Measurements from ENCODE around the gene NKX2-1. TPM values are rescaled to one million over a fixed set of nuclear protein-coding genes. Genes with fewer than 3 reads are reported as not detected.
A peak's percentile ranks its signal among the peaks of the same experiment; 100 is the strongest.
"Not testable (repeated sequence)": the region's sequence is repeated elsewhere in the genome, so short reads cannot be mapped to it uniquely, and the experiment has no call there.

The NKX2-1 gene
- total RNA-seq (not detected), polyA plus RNA-seq (not detected)

DNA sequence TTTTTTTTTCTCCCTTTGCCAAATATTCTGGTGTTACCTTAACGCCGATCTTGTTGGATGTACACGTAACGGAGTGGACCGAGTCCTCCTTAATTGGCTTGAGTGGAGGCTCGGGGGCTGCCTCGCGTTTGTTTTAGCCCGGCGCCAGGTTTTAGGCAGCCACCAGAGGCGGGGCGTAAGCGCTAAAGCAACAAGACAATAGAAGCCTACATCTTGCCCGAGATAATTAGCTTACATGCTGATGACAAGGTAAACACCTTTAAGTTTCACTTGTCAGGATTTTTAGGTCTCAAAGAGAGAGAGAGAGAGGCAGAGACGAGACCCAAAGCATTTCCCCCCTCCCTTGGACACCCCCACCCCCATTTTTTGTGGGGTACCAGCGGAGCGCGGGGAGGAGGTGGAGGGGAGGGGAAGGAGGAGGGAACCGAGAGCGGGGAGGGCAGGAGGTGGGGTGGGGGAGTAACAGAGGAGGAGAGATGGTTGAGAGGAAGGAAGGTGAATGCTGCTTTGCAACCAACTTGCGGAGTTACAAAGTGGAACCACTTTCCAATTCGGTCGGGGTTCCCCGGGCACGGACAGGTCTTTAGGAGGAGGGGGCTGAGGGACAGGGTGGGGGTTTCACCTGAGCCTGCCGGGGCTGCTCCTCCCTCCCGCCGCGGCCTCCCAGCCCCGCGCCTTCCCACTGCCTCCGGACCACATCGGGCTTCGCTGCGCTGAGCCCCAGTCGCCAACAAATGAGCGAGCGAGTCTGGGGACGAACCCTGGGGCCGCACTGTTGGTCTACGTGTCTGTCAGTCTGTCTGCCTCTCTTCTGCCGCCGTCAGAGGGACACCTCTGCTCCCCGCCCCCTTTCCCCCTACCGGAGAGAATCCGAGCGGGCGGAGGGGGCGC, at the start of gene NKX2-1:
NKX2-1 (minus strand) TSS at position 802 of the 891 bp plus-strand sequence; CDS start at position 699, 103 bp downstream.
- intact Hi-C loops (cut with micrococcal nuclease): no loop called here

GRCh38 chr14:36556811-36557433, 36.9 kb upstream of the NKX2-1 start:
- no peaks in the 10 kb centered on the region for H3K36me3 Mint-ChIP-seq
- DNase-seq: no peak
- no peaks in the 10 kb centered on the region for H3K9me3 Mint-ChIP-seq
- H3K27me3 ChIP-seq (ENCODE audit: insufficient read depth, low read length): no peaks in the 10 kb centered on the region
- ChIA-PET CTCF (ENCODE audit: partially characterized antibody) (interaction anchor here (1.5 kb wide), 1 partner anchor 34 kb away, joined by 3 read pairs; no protein-coding TSS in a partner anchor), POLR2A (ENCODE audit: partially characterized antibody) (no interaction called here)
- H3K4me3 Mint-ChIP-seq: no peak overlapping the region
- H3K4me3 ChIP-seq (ENCODE audit: low read length in 2 of 2): no peak overlapping the region
- no peaks in the 10 kb centered on the region for H3K9me3 ChIP-seq (ENCODE audit: control insufficient read depth in 1 of 2, low read length in 2 of 2)
- intact Hi-C loops (cut with micrococcal nuclease): no loop called here
- peaks cover 0 to 4% (median 3%) of the 10 kb centered on the region in 4 donors for H3K4me1 Mint-ChIP-seq
- no peak overlapping the region for H3K27ac ChIP-seq (ENCODE audit: low read depth, low read length)
- no peaks in the 10 kb centered on the region for H3K4me1 ChIP-seq (ENCODE audit: insufficient read depth, low read length)
- peaks cover 3 to 9% of the 10 kb centered on the region in 2 donors for H3K27me3 Mint-ChIP-seq
- no peaks in the 10 kb centered on the region for H3K36me3 ChIP-seq (ENCODE audit: insufficient read depth, low read length)
- H3K27ac Mint-ChIP-seq: no peak overlapping the region

More for the DNA sequence above, at the start of gene NKX2-1:
- Mint-ChIP-seq H3K36me3 (peaks cover 0 to 3% of the 10 kb centered on the region in 2 donors), H3K4me1 (peaks cover 1 to 33% (median 11%) of the 10 kb centered on the region in 4 donors), H3K27me3 (peaks cover 45 to 51% of the 10 kb centered on the region in 2 donors), H3K4me3 (peak within 1 kb of the TSS; percentile 57 to 79 (median 68)), H3K9me3 (peaks cover 0 to 8% (median 2%) of the 10 kb centered on the region in 8 donors), H3K27ac (no peak within 1 kb of the TSS)
- peaks cover 11% of the 10 kb centered on the region for H3K4me1 ChIP-seq (ENCODE audit: insufficient read depth, low read length)
- H3K9me3 ChIP-seq (ENCODE audit: control insufficient read depth in 1 of 2, low read length in 2 of 2): no peaks in the 10 kb centered on the region
- CTCF ChIA-PET (ENCODE audit: partially characterized antibody): no interaction called here
- H3K4me3 ChIP-seq (ENCODE audit: low read length in 2 of 2): no peak within 1 kb of the TSS
- POLR2A ChIA-PET (ENCODE audit: partially characterized antibody): no interaction called here
- H3K27me3 ChIP-seq (ENCODE audit: insufficient read depth, low read length): peaks cover 24% of the 10 kb centered on the region
- no peak within 1 kb of the TSS for H3K27ac ChIP-seq (ENCODE audit: low read depth, low read length)
- no peaks in the 10 kb centered on the region for H3K36me3 ChIP-seq (ENCODE audit: insufficient read depth, low read length)
- no peak for DNase-seq

DNA sequence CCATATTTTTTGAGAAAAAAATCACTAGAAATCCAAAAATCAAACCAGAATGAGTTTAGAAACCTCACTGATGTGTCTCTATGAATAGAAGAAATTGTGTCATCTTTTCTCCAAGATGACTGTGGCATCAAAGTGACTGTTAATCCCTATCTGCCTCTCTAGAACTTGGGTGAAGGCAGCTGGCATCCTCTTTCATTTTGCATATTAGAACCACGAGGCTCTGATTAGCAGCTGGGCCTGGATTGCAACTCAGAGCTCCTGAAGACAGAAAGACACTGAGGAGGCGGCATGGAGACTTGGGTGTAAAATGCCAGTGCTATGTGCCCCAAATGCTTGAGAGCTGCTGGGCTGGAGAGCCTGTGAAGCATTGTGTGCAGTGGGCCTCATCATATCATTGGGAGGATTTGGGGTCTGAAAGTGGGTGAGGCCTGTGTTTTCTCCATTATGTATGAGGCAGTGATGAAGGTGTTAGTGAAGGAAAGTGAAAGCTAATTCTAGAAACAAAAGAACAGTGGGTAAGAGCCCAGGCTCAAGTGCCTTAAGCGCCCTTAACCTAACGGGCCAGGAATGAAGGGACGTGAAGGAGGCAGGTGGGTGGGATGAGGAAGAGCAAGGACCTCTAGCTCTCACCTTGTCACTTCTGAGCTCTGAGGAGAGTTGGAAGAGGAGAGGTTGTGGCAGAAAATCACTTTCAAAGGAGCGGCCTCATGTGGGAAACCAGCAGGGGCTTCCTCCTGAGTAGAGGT, 36.1 kb upstream of the NKX2-1 start:
- intact Hi-C loops (cut with micrococcal nuclease): no loop called here
- H3K27me3 ChIP-seq (ENCODE audit: insufficient read depth, low read length): no peaks in the 10 kb centered on the region
- no peaks in the 10 kb centered on the region for H3K36me3 ChIP-seq (ENCODE audit: insufficient read depth, low read length)
- no peak for DNase-seq
- peaks cover 0 to 4% (median 3%) of the 10 kb centered on the region in 4 donors for H3K4me1 Mint-ChIP-seq
- H3K4me3 ChIP-seq (ENCODE audit: low read length in 2 of 2): no peak overlapping the region
- no peaks in the 10 kb centered on the region for H3K9me3 Mint-ChIP-seq
- H3K27me3 Mint-ChIP-seq: peaks cover 3 to 9% of the 10 kb centered on the region in 2 donors
- POLR2A ChIA-PET (ENCODE audit: partially characterized antibody): no interaction called here
- H3K4me3 Mint-ChIP-seq: no peak overlapping the region
- no peak overlapping the region for H3K27ac Mint-ChIP-seq
- H3K27ac ChIP-seq (ENCODE audit: low read depth, low read length): no peak overlapping the region
- CTCF ChIA-PET (ENCODE audit: partially characterized antibody): interaction anchor here (0.5 to 1.5 kb wide), 2 partner anchors 33 to 699 kb away, joined by 3 read pairs; no protein-coding TSS in a partner anchor
- no peaks in the 10 kb centered on the region for H3K4me1 ChIP-seq (ENCODE audit: insufficient read depth, low read length)
- H3K36me3 Mint-ChIP-seq: no peaks in the 10 kb centered on the region
- H3K9me3 ChIP-seq (ENCODE audit: control insufficient read depth in 1 of 2, low read length in 2 of 2): no peaks in the 10 kb centered on the region

- Histone ChIP-seq H3K27ac (ENCODE audit: low read depth, low read length) (no peak overlapping the region), H3K4me3 (ENCODE audit: low read length in 2 of 2) (no peak overlapping the region), H3K4me1 (ENCODE audit: insufficient read depth, low read length) (no peaks in the 10 kb centered on the region), H3K27me3 (ENCODE audit: insufficient read depth, low read length) (no peaks in the 10 kb centered on the region), H3K9me3 (ENCODE audit: control insufficient read depth in 1 of 2, low read length in 2 of 2) (no peaks in the 10 kb centered on the region), H3K36me3 (ENCODE audit: insufficient read depth, low read length) (no peaks in the 10 kb centered on the region)
- intact Hi-C loops (cut with micrococcal nuclease): no loop called here
- POLR2A ChIA-PET (ENCODE audit: partially characterized antibody): no interaction called here
- H3K27me3 Mint-ChIP-seq: peaks cover 6 to 13% of the 10 kb centered on the region in 2 donors
- H3K4me1 Mint-ChIP-seq: peaks cover 0 to 4% (median 3%) of the 10 kb centered on the region in 4 donors
- DNase-seq: no peak
- CTCF ChIA-PET (ENCODE audit: partially characterized antibody): interaction anchor here (0.6 to 1.8 kb wide), 5 partner anchors 9 to 671 kb away, joined by 3 to 4 read pairs (median 3); no protein-coding TSS in a partner anchor
- H3K36me3 Mint-ChIP-seq: no peaks in the 10 kb centered on the region
- no peak overlapping the region for H3K27ac Mint-ChIP-seq
- H3K9me3 Mint-ChIP-seq: no peaks in the 10 kb centered on the region
- no peak overlapping the region for H3K4me3 Mint-ChIP-seq
Measured at GRCh38 chr14:36553656-36554260, 33.7 kb upstream of the NKX2-1 start.

DNA sequence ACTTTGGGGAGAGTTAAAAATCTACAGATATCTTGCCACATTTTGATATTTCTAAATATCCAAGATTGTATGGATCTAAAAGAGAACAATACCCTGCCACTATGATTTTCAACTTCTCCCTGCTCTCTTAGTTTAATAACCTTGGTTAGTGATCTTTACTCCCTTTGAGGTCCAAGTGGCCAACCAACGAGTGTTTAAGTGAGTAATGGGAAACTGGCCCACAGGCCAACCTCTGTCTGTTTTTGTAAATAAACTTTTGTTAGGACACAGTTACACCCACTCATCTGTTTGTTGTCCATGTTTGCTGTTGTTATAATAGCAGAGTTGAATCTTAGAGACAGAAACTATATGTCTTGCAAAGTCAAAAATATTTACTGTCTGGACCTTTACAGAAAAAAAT, 30.9 kb upstream of the NKX2-1 start:
- intact Hi-C loops (cut with micrococcal nuclease): no loop called here
- H3K4me1 ChIP-seq (ENCODE audit: insufficient read depth, low read length): no peaks in the 10 kb centered on the region
- Mint-ChIP-seq H3K27me3 (peaks cover 8 to 13% of the 10 kb centered on the region in 2 donors), H3K27ac (no peak overlapping the region), H3K9me3 (no peaks in the 10 kb centered on the region), H3K4me3 (no peak overlapping the region), H3K36me3 (no peaks in the 10 kb centered on the region), H3K4me1 (peaks cover 0 to 1% (median 0%) of the 10 kb centered on the region in 4 donors)
- no peak overlapping the region for H3K27ac ChIP-seq (ENCODE audit: low read depth, low read length)
- H3K36me3 ChIP-seq (ENCODE audit: insufficient read depth, low read length): no peaks in the 10 kb centered on the region
- no peaks in the 10 kb centered on the region for H3K9me3 ChIP-seq (ENCODE audit: control insufficient read depth in 1 of 2, low read length in 2 of 2)
- DNase-seq: no peak
- POLR2A ChIA-PET (ENCODE audit: partially characterized antibody): no interaction called here
- CTCF ChIA-PET (ENCODE audit: partially characterized antibody): no interaction called here
- H3K4me3 ChIP-seq (ENCODE audit: low read length in 2 of 2): no peak overlapping the region
- no peaks in the 10 kb centered on the region for H3K27me3 ChIP-seq (ENCODE audit: insufficient read depth, low read length)

DNA sequence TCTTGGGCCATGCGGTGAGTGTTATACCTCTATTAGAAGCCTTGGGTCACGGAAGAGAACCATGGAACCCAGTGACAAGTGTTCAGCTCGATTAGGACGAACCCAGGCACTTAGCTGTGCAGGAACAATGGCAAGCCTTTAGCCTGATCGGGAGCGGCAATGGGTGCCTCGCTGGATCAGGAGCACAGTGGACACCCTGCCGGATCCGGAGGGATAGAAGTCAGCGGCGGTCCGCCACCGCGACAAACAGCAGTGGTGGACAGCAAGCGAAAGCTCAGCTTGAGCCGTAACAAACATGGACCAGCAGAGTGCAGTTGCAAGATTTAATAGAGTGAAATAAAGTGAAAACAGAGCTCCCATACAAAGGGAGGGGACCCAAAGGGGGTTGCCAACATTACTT, 24.2 kb upstream of the NKX2-1 start:
- H3K36me3 ChIP-seq (ENCODE audit: insufficient read depth, low read length); H3K27me3 ChIP-seq (ENCODE audit: insufficient read depth, low read length); H3K27ac ChIP-seq (ENCODE audit: low read depth, low read length); H3K4me3 ChIP-seq (ENCODE audit: low read length in 2 of 2); H3K9me3 Mint-ChIP-seq; H3K36me3 Mint-ChIP-seq; H3K9me3 ChIP-seq (ENCODE audit: control insufficient read depth in 1 of 2, low read length in 2 of 2); DNase-seq; H3K4me1 ChIP-seq (ENCODE audit: insufficient read depth, low read length); H3K27me3 Mint-ChIP-seq; H3K4me3 Mint-ChIP-seq; POLR2A ChIA-PET (ENCODE audit: partially characterized antibody); intact Hi-C loops (cut with micrococcal nuclease); H3K4me1 Mint-ChIP-seq: not testable (repeated sequence)
- peak overlapping the region in 1 of 7 donors; percentile 13 for H3K27ac Mint-ChIP-seq
- CTCF ChIA-PET (ENCODE audit: partially characterized antibody): interaction anchor here (1.9 kb wide), 1 partner anchor 9 kb away, joined by 4 read pairs; no protein-coding TSS in a partner anchor

Data from CD4-positive, alpha-beta memory T cell (primary cell).